Lower leg skin (tissue), 4 donors: ENCODE data around the gene CDC20B. TPM values are rescaled to one million over a fixed set of nuclear protein-coding genes. Genes with fewer than 3 reads are reported as not detected.

ENCODE experiments used
- DNase-seq, 2 donors: peaks; one replicate each; pipeline ENCODE4 v3.0.0-alpha.2; 2019; ENCODE audit warnings: low spot score in 2 of 2
- H3K4me3 ChIP-seq: fragments of 200-600 bp; sonication (generic); 2 replicates; pipeline ENCODE4 v1.5.1; 2017; ENCODE audit warnings: mild to moderate bottlenecking, low read depth; ENCODE audit not compliant: poor library complexity, severe bottlenecking
- POLR2A ChIP-seq, 2 donors: fragments of 450-650 bp; IDR thresholded peaks; one replicate each; pipeline ENCODE4 v1.6.1; 2016 to 2017; ENCODE audit warnings: antibody characterized with exemption in 2 of 2, mild to moderate bottlenecking in 1 of 2, moderate library complexity in 1 of 2
- WGBS, 2 donors: methylation state at CpG; one replicate each; pipeline ENCODE4 v1.1.5; 2018; 5-methylcytosine and 5-hydroxymethylcytosine counted together
- intact Hi-C: fragments of 100-400 bp; cut with DNase I; formaldehyde crosslinking; loops from one replicate; pipeline ENCODE4 v1.15.0; 2023; ENCODE audit warnings: low total_unique reads
- total RNA-seq, 4 donors: library from RNA; depleted of rRNA; stranded (reverse); fragments of >200 nt; gene quantifications; one replicate each; pipeline ENCODE4 v1.1.0, GENCODE V29; 2016
- TF ChIP-seq, protein P1 (sequence below), 3 donors: fragments of 450-650 bp; IDR thresholded peaks; one replicate each; pipeline ENCODE4 v1.5.1; 2016; ENCODE audit warnings: antibody characterized with exemption in 3 of 3, mild to moderate bottlenecking in 3 of 3, moderate library complexity in 2 of 3

The CDC20B gene
- total RNA-seq, 4 donors from 2014 or later, result not detected

DNA sequence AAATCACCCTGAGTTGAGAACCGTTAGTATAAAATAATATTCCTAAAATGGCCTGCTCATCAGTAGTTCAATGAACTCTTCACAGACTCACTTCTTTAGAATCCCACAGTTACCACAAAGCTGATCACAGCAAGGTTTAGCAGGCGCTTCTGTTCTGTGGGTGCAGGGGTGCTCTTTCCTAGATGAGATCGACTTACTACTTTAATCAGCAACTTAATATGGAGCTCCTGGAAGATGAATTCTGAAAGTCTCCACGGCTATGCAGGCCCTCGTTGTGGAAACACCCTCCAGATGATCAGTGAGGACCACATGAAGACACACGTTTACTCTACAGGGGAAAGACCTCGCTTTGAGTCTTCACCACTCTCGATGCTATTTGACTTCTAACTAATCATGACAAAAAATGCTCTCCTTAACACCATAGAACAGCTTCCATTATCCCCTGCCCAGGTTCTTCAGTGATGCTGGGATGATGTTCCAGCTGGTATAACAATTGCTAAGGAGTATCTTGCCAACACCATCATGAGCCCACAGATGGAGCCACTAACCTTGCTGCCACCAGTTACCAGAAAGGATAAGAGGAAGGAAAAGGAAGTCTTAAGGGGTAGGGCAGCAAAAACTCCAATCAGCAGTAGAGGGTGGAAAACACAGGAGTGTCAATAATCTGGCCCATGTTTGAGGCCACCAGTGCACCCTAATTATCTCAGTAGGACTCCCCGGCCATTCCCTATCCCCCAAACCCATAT lies 30.9 kb downstream of the CDC20B start:
- intact Hi-C loops, result loop anchor here (10.0 kb wide), 1 partner anchor 237 kb away; no protein-coding TSS in a partner anchor
- no peak overlapping the region for H3K4me3 ChIP-seq
- TF ChIP-seq, protein P1, sequence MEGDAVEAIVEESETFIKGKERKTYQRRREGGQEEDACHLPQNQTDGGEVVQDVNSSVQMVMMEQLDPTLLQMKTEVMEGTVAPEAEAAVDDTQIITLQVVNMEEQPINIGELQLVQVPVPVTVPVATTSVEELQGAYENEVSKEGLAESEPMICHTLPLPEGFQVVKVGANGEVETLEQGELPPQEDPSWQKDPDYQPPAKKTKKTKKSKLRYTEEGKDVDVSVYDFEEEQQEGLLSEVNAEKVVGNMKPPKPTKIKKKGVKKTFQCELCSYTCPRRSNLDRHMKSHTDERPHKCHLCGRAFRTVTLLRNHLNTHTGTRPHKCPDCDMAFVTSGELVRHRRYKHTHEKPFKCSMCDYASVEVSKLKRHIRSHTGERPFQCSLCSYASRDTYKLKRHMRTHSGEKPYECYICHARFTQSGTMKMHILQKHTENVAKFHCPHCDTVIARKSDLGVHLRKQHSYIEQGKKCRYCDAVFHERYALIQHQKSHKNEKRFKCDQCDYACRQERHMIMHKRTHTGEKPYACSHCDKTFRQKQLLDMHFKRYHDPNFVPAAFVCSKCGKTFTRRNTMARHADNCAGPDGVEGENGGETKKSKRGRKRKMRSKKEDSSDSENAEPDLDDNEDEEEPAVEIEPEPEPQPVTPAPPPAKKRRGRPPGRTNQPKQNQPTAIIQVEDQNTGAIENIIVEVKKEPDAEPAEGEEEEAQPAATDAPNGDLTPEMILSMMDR (IDR thresholded peaks at IDR 0.05), result no peak
- no peak for TF ChIP-seq POLR2A (IDR thresholded peaks at IDR 0.05)
- WGBS, 2 donors, result 80 to 90% methylated on average over 9 of the region's 9 CpGs
- no peak for DNase-seq

DNA sequence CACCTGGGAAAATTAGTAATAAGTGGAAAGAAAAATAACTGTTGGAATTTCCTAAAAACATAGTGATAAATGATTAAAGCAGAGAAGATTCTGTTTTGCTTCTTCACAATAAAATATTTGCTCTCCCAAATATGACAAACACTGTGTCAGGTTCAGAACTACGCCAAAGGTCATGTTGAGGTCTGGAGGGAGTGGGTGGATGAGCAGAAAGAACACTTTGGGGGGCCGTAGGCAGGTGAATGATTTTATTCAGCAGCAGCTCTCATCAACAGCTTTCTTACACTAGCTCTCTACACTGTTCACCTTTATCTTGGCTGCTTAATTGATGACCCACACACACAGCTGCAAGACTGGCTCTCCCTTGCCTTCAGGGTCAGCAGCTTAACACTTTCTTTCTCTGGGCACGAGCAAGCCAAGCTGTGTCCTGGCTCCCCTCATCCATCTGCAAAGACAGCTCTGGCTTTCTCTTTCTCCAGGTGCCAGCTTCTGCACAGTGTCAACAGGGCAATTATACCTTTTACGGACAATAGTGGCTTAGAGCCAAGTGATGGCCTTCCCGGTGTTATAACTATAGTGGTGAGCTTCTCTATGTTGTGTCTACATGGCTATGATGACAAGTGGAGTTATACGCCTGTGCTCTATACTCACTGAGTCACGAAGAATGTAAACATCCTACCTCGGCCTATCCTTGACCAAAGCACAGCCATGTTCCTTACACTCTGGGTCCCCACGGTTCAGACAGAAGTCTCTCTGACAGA lies 31.9 kb downstream of the CDC20B start:
- intact Hi-C loops, result loop anchor here (10.0 kb wide), 1 partner anchor 236 kb away; no protein-coding TSS in a partner anchor
- WGBS, 2 donors, result 79 to 81% methylated on average over 9 of the region's 9 CpGs
- TF ChIP-seq, protein P1 (IDR thresholded peaks at IDR 0.05), result no peak
- TF ChIP-seq POLR2A (IDR thresholded peaks at IDR 0.05), result no peak
- H3K4me3 ChIP-seq, result no peak overlapping the region
- DNase-seq, result no peak

DNA sequence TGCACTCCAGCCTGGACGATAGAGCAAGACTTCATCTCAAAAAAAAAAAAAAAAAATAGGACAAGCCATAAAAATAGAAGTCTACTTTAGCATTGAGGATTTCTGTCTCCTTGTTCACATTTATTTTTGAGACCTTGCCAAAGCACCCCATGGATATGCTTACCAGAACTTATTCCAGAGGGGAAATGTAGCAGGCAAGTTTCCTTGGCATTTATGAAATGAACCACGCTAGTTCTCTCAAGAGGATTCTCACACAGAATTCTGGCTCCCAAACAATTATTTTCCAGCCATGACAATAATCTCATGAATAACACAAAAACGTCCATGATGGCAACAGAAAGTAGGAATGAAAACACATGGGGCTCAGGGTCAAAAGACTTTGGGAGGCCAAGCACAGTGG lies 36.5 kb downstream of the CDC20B start:
- intact Hi-C loops, result no loop called here
- DNase-seq, result no peak
- no peak overlapping the region for H3K4me3 ChIP-seq
- TF ChIP-seq, protein P1 (IDR thresholded peaks at IDR 0.05), result no peak
- no peak for TF ChIP-seq POLR2A (IDR thresholded peaks at IDR 0.05)
- 58 to 62% methylated on average over 3 of the region's 3 CpGs for WGBS, 2 donors

DNA sequence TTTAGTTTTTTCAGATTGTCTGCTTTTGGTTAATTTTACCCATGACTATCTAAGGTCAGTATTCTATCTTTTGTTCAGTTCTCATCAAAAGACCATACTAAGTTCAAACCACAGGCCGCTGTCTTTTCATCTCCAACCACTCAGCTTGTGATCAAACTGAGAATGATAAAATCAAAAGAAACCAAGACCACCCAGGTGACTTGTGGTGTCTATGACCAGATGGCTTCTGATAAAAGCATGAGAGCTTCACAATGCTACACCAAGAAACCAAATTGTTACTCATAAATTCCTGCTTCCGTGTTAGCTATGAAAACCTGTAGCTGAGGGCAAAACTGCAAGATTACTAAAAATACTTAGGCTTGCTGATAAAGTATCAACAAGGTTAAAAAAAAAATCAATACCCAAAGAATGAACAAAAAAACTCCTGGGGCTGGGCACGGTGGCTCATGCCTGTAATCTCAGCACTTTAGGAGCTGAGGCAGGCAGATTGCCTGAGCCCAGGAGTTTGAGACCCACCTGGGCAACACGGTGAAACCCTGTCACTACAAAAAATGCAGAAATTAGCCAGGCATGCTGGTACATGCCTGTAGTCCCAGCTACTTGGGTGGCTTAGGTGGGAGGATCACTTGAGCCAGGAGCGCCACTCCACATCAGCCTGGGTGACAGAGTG lies 38.8 kb downstream of the CDC20B start:
- TF ChIP-seq, protein P1 (IDR thresholded peaks at IDR 0.05), result no peak
- no peak for TF ChIP-seq POLR2A (IDR thresholded peaks at IDR 0.05)
- intact Hi-C loops, result no loop called here
- H3K4me3 ChIP-seq, result no peak overlapping the region
- WGBS, 2 donors, result 63 to 64% methylated on average over 5 of the region's 5 CpGs
- no peak for DNase-seq

GRCh38 chr5:55123365-55123764 lies 49.6 kb downstream of the CDC20B start:
- 64 to 66% methylated on average over 3 of the region's 3 CpGs for WGBS, 2 donors
- TF ChIP-seq, protein P1 (IDR thresholded peaks at IDR 0.05), result no peak
- no peak for TF ChIP-seq POLR2A (IDR thresholded peaks at IDR 0.05)
- no peak for DNase-seq
- no peak overlapping the region for H3K4me3 ChIP-seq
- intact Hi-C loops, result no loop called here
